Mucosa of stomach (tissue), 1 donor: Measurements from ENCODE around the gene USP22.

Source experiments
- H3K27me3 ChIP-seq: one replicate; pipeline ENCODE4 v1.7.0; 2013; ENCODE audit warnings: mild to moderate bottlenecking, low read length; ENCODE audit not compliant: control insufficient read depth, insufficient read depth
- H3K36me3 ChIP-seq: one replicate; pipeline ENCODE4 v1.7.0; 2013; ENCODE audit warnings: low read length; ENCODE audit not compliant: control insufficient read depth, insufficient read depth
- H3K4me1 ChIP-seq: one replicate; pipeline ENCODE4 v1.7.0; 2013; ENCODE audit warnings: mild to moderate bottlenecking, low read length; ENCODE audit not compliant: control insufficient read depth, insufficient read depth
- H3K4me3 ChIP-seq: one replicate; pipeline ENCODE4 v1.7.0; 2013; ENCODE audit warnings: low read length
- H3K9ac ChIP-seq: one replicate; pipeline ENCODE4 v1.7.0; 2013; ENCODE audit warnings: mild to moderate bottlenecking, low read length, moderate library complexity
- H3K9me3 ChIP-seq: one replicate; pipeline ENCODE4 v1.7.0; 2013; ENCODE audit warnings: mild to moderate bottlenecking, low read length, moderate library complexity; ENCODE audit not compliant: control insufficient read depth
- donor health status: Pancreatic carcinoma.

The USP22 gene

DNA sequence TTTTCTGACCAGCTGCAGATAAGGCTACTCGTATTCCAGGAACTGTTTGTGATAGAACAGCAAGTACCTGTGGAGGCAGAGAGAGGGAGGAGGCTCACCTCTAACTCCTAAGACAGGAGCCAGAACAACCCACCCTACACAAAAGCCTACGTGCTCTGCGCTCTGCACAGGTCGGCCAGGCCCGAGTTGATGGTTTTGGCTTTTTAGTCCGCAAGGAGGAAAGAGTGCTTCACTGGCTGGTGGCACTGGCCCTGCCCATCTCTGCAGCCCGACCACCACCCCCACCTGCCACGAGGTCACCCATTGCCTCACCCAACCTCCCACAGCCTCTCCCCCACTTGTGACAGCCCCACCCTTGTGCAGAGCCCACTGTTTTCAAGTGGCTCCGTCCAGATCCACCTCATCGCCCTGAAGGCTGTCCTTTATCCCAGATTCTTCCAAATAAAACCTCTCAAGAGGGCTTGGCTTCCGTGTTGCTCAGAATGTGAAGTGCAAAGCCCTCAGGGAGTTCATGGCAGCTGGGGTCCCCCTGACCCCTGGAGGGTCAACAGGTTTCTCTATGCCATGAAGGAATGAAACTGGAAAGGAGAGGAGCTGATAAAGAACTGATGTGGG, 39.7 kb downstream of the USP22 start:
- H3K36me3 ChIP-seq, result peaks cover 32% of the 10 kb centered on the region
- H3K27me3 ChIP-seq, result no peaks in the 10 kb centered on the region
- H3K4me1 ChIP-seq, result peaks cover 3% of the 10 kb centered on the region
- no peak overlapping the region for H3K9ac ChIP-seq
- no peaks in the 10 kb centered on the region for H3K9me3 ChIP-seq
- no peak overlapping the region for H3K4me3 ChIP-seq

DNA sequence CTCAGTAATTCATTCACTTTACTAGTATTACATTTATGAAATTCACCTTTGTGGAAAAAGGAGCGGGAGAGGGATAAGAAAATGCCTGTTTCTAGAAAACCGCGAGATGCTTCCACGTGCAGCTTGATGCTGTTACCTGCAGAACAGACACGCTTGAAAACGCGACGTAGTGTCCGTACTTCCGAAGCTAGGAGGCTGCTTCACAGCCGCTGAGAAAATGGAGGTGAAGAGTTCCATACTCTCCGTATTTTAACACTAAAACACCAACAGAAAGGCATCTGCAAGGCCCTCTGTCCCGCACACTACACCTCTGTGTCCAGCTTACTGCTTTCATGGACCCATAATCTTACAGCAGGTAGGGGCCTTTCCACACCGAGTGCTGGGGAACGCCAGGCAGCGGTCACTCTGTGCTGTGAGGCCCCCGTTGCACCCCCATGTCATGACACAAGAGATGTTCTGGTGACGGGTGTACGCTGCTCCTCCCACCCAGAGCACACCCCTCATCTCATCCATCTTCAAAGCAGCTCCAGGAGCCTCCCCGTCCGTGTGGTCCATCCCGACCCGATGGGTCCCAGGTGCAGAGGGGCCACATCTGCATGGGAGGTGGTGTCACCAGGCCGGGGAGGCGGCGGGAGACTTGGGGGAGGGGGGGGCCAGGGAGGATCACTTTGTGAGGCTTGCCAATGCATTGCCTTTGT, 40.4 kb downstream of the USP22 start:
- Histone ChIP-seq H3K4me3 (no peak overlapping the region), H3K4me1 (peaks cover 3% of the 10 kb centered on the region), H3K36me3 (peaks cover 29% of the 10 kb centered on the region), H3K27me3 (no peaks in the 10 kb centered on the region), H3K9ac (no peak overlapping the region), H3K9me3 (no peaks in the 10 kb centered on the region)

DNA sequence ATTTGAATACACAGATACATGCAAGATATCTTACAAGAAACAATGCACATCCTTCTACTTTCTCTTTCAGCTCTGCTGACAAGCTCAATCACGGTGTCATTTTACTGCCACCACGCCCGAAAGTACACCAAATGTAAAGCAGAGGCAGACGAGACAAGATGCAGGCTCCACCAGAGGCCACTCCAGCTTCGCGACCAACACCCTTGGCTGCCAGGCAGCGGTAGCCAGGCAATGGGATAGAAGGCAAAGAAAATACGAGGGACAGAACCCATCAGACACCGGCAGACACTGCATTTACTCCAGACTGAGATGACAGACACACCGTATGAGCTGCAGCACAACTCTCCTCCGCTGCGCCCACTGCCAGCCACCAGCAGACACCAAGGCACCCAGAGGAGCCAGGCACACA, 41.0 kb downstream of the USP22 start:
- no peaks in the 10 kb centered on the region for H3K9me3 ChIP-seq
- H3K9ac ChIP-seq, result no peak overlapping the region
- H3K36me3 ChIP-seq, result peaks cover 26% of the 10 kb centered on the region
- no peak overlapping the region for H3K4me3 ChIP-seq
- H3K4me1 ChIP-seq, result peaks cover 3% of the 10 kb centered on the region
- no peaks in the 10 kb centered on the region for H3K27me3 ChIP-seq

DNA sequence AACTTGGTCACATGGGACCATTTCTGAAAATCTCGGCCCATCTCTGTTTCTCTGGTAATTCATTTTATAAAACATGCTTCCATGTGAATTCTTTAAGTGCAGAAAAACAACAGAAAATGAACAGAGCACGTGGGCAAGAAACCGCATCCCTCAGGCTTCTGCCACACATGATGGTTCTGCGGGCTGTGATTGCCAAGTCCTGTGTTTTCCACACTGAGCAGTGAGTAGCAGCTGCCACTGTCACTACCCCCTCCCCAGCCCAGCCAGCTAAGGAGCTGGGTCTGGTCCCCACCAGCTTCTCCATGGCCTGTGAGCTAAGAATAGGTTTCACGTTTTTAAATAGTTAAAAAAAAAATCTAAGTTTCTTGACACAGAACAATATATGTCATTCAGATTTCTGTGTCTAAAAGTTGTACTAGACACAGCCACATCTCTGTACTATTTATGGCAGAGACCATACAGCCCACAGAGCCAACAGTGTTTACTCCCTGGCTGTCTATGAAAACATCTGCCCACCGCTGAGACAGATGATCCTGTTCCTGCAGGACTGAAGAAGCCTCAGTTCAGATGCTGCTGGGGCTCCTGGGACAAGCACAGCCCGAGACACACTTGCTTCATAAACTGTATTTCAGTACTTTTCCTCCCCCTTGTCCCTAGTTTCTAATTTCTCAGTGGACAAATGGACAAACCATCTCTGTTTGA, 41.5 kb downstream of the USP22 start:
- no peak overlapping the region for H3K9ac ChIP-seq
- peaks cover 3% of the 10 kb centered on the region for H3K4me1 ChIP-seq
- peaks cover 26% of the 10 kb centered on the region for H3K36me3 ChIP-seq
- H3K9me3 ChIP-seq, result no peaks in the 10 kb centered on the region
- H3K4me3 ChIP-seq, result no peak overlapping the region
- H3K27me3 ChIP-seq, result no peaks in the 10 kb centered on the region

DNA sequence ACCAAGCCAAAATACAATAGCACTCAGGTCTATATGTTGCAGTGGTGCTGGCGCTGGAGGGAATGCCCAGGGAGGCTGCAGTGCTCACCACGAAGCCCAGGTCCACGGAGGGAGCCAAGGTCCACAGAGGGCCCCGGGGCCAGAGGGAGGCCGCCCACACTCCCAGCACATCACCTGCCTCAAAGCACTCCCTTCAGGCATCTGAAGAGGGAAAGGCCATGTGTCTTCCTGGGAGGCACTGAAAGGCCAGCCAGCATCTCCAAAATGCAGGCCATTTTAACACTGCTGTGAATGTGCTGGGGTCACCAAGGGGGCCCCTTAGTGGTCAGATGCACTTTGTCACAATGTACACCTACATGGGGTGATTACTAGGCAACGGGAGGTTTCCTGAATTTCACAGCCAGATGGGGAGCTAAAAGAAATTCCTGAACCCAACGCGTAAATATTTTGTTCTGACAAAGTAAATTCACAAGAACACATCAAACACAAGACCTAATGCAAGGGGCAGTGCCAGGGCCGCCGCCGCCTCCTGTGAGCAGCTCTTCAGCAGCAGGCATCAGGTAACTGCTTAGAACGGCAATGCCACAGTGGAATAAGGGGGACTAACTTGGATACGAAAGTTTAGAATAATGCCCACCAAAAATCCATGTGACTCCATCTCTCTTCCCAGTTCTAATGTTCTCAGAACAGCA, 42.8 kb downstream of the USP22 start:
- peaks cover 3% of the 10 kb centered on the region for H3K4me1 ChIP-seq
- no peak overlapping the region for H3K9ac ChIP-seq
- no peaks in the 10 kb centered on the region for H3K9me3 ChIP-seq
- H3K36me3 ChIP-seq, result peaks cover 17% of the 10 kb centered on the region
- no peaks in the 10 kb centered on the region for H3K27me3 ChIP-seq
- H3K4me3 ChIP-seq, result no peak overlapping the region

DNA sequence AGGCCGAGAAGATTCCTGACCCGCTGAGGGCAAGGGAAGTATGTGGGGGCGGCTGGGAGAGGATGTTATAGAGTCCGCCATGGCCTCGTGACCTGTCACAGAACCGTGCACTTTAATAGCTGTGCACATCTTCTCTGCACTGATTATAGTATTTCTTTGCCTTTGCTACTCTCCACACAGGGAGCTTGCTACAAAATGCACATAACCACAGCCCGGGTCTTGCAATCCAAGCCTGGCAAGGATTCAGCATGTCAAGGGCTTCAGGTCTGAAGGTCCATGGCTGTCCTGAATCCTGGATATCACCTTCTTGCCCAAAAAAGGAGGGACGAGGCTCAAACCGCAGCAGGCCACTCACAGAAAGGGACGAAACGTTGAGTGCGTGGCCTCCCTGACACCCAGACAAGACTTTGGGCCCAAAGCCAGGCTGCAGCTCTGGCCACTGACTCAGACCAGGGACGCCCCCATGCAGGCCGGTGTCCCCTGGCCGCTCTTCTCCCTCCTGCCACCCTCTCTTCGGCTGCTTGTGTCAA, 43.7 kb downstream of the USP22 start:
- no peak overlapping the region for H3K4me3 ChIP-seq
- H3K36me3 ChIP-seq, result peaks cover 8% of the 10 kb centered on the region
- H3K9me3 ChIP-seq, result no peaks in the 10 kb centered on the region
- H3K4me1 ChIP-seq, result peaks cover 12% of the 10 kb centered on the region
- H3K9ac ChIP-seq, result no peak overlapping the region
- no peaks in the 10 kb centered on the region for H3K27me3 ChIP-seq

DNA sequence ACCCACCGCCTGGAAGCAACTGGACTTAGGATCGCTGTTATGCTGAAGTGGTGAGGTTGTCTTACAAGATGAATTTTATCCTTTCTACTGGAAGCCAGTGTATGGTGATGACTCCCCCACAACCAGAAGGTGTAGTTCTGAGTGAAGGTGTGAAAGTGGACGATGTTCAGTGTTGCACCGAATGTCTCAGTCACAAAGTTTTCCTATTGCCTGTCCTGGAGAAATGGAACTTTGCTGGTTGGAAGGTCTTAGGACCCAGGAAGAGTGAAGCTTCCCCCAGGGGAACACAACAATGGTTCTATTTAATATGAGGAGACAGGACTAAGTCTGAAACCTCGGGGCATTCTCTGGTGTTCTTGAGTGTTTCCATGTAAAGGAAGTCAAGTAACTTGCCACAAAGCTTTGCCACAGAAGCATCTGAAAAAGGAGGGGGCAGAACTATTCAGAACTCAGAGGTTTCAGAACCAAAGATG, 44.2 kb downstream of the USP22 start:
- H3K36me3 ChIP-seq, result peaks cover 5% of the 10 kb centered on the region
- H3K4me3 ChIP-seq, result no peak overlapping the region
- no peaks in the 10 kb centered on the region for H3K9me3 ChIP-seq
- H3K4me1 ChIP-seq, result peaks cover 17% of the 10 kb centered on the region
- H3K9ac ChIP-seq, result no peak overlapping the region
- H3K27me3 ChIP-seq, result no peaks in the 10 kb centered on the region

DNA sequence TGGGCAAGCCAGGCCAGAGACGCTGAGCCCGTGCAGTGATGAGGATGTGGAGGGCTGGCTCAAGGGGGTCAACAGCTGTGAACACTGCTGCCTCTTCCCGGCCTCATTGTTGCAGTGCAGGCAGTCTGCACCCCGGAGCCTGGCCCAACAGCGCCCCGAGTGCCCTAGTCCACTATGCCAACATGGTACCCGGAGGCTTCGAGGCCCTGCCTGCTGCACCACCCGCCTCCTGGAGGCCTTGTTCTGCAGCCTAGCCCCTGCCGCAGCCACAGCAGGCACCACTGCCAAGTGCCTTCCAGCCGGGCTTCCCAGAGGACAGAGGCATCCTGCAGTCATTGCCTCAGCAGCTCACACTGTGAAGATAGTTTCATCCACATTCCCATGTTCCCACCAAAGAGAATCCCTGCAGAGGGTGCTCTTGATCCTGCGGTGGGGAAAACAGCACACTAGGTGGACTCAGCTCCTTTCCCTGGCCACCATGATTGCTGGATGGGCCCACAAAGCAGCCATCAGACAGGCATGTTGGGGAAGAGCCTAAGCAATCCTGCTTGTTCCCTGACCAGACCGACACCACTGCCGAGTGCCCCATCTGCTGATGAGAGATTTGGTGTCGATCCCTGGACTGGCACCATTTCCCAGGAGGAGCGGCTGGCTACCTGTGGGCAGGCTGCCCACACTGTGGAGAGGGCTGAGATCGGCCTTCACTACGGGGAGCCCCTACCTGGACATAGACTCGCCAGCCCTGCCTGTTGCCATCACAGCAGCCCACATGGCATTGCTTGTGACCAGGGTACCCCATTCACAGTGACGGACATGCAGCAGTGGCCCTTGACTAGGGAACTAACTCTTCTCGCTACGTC, 44.9 kb downstream of the USP22 start:
- H3K9ac ChIP-seq, result no peak overlapping the region
- peaks cover 21% of the 10 kb centered on the region for H3K4me1 ChIP-seq
- H3K9me3 ChIP-seq, result no peaks in the 10 kb centered on the region
- no peaks in the 10 kb centered on the region for H3K36me3 ChIP-seq
- no peak overlapping the region for H3K4me3 ChIP-seq
- H3K27me3 ChIP-seq, result no peaks in the 10 kb centered on the region

DNA sequence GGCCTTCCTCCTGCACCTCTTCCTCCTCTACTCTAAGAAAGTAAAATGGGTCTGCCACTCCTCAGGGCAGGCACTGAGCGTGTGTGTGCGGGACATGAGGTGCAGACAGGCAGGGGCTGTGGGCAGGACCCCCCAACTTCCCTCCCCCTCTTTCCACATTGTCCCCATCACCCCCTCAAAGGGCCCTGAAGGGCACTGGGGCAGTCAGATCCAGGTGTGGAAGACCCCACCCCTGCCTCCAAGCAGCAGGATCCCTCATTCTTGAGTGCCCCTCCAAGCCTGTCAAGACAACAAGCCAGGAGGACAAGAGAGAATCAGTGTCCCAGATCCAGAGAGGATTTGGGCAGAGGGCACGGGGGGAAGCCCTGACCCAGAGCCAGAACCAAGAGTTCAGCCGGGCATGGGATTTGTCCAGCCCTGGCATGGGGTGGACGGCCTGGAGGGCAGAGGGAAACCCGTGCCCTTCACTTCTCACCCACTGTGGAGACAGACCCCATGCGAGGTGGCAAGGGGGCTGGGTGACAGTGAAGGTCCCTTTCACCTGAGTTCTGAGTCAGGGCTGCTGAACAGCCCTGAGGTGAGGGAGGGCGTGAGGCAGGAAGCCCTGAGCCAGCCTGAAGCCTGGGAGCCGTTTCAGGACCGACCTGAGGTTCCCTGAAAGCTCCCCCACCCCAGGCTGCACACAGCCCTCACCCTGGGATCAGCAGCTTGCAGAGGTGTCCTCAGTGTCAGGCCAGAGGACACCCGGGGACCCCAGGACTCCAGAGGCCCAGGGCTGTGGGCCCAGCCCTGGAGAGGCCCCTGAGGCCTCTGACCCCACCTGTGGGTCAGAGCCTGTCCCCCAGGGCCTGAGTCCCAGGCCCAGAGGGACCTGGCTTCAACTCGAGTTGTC, 45.8 kb downstream of the USP22 start:
- Histone ChIP-seq H3K4me3 (no peak overlapping the region), H3K4me1 (peaks cover 22% of the 10 kb centered on the region), H3K9me3 (no peaks in the 10 kb centered on the region), H3K36me3 (no peaks in the 10 kb centered on the region), H3K9ac (no peak overlapping the region), H3K27me3 (no peaks in the 10 kb centered on the region)

DNA sequence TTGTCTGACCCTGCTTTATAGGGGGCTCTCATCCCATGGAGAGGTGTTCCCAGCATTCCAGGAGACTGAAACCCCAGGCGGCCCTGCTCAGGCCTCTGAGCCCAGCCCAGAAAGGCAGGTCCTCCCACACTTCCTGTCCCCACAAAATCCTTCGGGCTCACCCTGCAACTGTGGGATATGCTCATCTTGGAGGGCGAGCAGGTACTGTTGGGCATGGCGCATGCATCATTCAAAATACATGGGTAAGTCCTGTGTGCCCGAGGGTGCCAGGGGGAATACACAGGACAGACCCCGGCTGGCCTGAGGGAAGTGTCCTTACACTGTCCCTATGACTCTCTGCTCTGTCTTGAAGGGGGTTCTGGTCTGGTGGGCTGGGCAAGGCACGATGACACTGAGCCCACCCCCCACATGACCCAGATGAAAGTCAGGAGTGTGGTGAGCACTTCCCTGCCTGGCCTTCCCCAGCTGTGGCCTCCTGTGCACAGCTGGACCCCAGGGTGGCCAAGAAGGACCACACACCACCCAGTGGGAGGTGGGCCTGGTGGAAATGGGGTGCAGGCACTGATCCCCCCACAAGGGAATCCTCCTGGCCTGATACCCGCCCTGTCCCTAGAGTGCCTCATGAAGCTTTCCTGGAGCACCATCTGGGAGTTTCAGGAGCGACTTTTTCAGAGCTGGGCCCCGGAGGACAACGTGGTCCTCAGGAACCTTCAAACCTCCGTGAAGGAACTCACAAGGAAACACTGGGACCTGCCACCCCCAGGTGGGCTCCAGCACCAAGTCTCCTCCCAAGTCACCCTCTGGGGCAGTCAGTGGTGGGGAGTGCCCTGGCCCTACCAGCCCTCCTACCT, 46.7 kb downstream of the USP22 start:
- H3K27me3 ChIP-seq, result no peaks in the 10 kb centered on the region
- no peak overlapping the region for H3K9ac ChIP-seq
- H3K36me3 ChIP-seq, result no peaks in the 10 kb centered on the region
- H3K4me1 ChIP-seq, result peaks cover 22% of the 10 kb centered on the region
- H3K4me3 ChIP-seq, result no peak overlapping the region
- no peaks in the 10 kb centered on the region for H3K9me3 ChIP-seq
